Measurements from ENCODE around the gene HBE1. TPM values are rescaled to one million over a fixed set of nuclear protein-coding genes. Genes with fewer than 3 reads are reported as not detected.

The HBE1 gene
- total and polyA plus RNA-seq, 9 of the 15 experiments (the other 6 are each of a cell fraction or from before 2014, with no cell fraction given), result 612 to 10,250 (median 2,181) TPM

DNA sequence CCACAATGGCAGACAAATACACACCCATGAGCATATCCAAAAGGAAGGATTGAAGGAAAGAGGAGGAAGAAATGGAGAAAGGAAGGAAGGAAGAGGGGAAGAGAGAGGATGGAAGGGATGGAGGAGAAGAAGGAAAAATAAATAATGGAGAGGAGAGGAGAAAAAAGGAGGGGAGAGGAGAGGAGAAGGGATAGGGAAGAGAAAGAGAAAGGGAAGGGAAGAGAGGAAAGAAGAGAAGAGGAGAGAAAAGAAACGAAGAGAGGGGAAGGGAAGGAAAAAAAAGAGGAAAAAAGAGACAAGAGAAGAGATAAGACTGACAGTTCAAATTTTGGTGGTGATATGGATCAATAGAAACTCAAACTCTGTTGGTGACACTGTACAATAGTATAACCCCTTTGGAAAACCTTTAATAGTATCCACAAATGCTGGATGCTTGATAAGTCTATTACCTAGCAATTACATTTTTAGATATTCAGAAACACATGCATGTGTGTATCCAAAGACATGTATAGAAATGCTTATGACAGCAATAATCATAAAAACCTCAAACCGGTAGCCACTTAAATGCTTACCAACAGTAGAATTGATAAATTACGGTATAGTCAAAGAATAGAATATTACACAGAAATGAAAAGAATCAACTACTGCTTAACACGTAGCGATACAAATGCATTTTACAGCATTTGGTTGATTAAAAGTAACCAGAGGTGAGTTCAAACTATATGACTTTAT is 34.2 kb downstream of the HBE1 start (continued):
- no peak for TF ChIP-seq ZNF253 (CRISPR knock-in tag; conservative IDR thresholded peaks at IDR 0.05)
- TF ChIP-seq POLR2AphosphoS2 (IDR thresholded peaks at IDR 0.05; ENCODE audit: low read length), result no peak
- peak; percentile 88 for TF ChIP-seq NCOA4 (IDR thresholded peaks at IDR 0.05; ENCODE audit: partially characterized antibody)
- TF ChIP-seq, protein P1, sequence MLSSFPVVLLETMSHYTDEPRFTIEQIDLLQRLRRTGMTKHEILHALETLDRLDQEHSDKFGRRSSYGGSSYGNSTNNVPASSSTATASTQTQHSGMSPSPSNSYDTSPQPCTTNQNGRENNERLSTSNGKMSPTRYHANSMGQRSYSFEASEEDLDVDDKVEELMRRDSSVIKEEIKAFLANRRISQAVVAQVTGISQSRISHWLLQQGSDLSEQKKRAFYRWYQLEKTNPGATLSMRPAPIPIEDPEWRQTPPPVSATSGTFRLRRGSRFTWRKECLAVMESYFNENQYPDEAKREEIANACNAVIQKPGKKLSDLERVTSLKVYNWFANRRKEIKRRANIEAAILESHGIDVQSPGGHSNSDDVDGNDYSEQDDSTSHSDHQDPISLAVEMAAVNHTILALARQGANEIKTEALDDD (IDR thresholded peaks at IDR 0.05), result no peak
- TF ChIP-seq, protein P2, sequence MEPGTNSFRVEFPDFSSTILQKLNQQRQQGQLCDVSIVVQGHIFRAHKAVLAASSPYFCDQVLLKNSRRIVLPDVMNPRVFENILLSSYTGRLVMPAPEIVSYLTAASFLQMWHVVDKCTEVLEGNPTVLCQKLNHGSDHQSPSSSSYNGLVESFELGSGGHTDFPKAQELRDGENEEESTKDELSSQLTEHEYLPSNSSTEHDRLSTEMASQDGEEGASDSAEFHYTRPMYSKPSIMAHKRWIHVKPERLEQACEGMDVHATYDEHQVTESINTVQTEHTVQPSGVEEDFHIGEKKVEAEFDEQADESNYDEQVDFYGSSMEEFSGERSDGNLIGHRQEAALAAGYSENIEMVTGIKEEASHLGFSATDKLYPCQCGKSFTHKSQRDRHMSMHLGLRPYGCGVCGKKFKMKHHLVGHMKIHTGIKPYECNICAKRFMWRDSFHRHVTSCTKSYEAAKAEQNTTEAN (CRISPR knock-in tag; IDR thresholded peaks at IDR 0.05), result no peak
- TF ChIP-seq, protein P3, sequence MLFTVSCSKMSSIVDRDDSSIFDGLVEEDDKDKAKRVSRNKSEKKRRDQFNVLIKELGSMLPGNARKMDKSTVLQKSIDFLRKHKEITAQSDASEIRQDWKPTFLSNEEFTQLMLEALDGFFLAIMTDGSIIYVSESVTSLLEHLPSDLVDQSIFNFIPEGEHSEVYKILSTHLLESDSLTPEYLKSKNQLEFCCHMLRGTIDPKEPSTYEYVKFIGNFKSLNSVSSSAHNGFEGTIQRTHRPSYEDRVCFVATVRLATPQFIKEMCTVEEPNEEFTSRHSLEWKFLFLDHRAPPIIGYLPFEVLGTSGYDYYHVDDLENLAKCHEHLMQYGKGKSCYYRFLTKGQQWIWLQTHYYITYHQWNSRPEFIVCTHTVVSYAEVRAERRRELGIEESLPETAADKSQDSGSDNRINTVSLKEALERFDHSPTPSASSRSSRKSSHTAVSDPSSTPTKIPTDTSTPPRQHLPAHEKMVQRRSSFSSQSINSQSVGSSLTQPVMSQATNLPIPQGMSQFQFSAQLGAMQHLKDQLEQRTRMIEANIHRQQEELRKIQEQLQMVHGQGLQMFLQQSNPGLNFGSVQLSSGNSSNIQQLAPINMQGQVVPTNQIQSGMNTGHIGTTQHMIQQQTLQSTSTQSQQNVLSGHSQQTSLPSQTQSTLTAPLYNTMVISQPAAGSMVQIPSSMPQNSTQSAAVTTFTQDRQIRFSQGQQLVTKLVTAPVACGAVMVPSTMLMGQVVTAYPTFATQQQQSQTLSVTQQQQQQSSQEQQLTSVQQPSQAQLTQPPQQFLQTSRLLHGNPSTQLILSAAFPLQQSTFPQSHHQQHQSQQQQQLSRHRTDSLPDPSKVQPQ (CRISPR knock-in tag; IDR thresholded peaks at IDR 0.05; ENCODE audit: borderline replicate concordance), result no peak
- no peak for TF ChIP-seq ZNF785 (CRISPR knock-in tag; IDR thresholded peaks at IDR 0.05)
- no peak for TF ChIP-seq ZNF3 (CRISPR knock-in tag; IDR thresholded peaks at IDR 0.05)
- TF ChIP-seq CXXC5 (CRISPR knock-in tag; IDR thresholded peaks at IDR 0.05), result no peak
- no peak for TF ChIP-seq ZNF165 (CRISPR knock-in tag; IDR thresholded peaks at IDR 0.05; ENCODE audit: borderline replicate concordance)
- peak; percentile 60; the same call in 1 of the 2 replicates for TF ChIP-seq MAFK (IDR thresholded peaks at IDR 0.05; ENCODE audit: low read length)
- no peak for TF ChIP-seq BACH1 (tag; IDR thresholded peaks at IDR 0.05)
- TF ChIP-seq SOX6 (IDR thresholded peaks at IDR 0.05), result no peak
- 0 out of 2 replicates have a peak, but pooled peaks have one; percentile 24 for TF ChIP-seq CC2D1A (IDR thresholded peaks at IDR 0.05)
- TF ChIP-seq, protein P4, sequence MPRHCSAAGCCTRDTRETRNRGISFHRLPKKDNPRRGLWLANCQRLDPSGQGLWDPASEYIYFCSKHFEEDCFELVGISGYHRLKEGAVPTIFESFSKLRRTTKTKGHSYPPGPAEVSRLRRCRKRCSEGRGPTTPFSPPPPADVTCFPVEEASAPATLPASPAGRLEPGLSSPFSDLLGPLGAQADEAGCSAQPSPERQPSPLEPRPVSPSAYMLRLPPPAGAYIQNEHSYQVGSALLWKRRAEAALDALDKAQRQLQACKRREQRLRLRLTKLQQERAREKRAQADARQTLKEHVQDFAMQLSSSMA (CRISPR knock-in tag; IDR thresholded peaks at IDR 0.05), result no peak
- TF ChIP-seq, protein P5, sequence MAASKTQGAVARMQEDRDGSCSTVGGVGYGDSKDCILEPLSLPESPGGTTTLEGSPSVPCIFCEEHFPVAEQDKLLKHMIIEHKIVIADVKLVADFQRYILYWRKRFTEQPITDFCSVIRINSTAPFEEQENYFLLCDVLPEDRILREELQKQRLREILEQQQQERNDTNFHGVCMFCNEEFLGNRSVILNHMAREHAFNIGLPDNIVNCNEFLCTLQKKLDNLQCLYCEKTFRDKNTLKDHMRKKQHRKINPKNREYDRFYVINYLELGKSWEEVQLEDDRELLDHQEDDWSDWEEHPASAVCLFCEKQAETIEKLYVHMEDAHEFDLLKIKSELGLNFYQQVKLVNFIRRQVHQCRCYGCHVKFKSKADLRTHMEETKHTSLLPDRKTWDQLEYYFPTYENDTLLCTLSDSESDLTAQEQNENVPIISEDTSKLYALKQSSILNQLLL (CRISPR knock-in tag; IDR thresholded peaks at IDR 0.05; ENCODE audit: borderline replicate concordance), result no peak

Measured in K562 (cell line).